ENCODE results near the gene ANGPTL3. TPM values are rescaled to one million over a fixed set of nuclear protein-coding genes. Genes with fewer than 3 reads are reported as not detected.

ANGPTL3 gene
- total RNA-seq, 1 donor from 2014 or later = not detected

DNA sequence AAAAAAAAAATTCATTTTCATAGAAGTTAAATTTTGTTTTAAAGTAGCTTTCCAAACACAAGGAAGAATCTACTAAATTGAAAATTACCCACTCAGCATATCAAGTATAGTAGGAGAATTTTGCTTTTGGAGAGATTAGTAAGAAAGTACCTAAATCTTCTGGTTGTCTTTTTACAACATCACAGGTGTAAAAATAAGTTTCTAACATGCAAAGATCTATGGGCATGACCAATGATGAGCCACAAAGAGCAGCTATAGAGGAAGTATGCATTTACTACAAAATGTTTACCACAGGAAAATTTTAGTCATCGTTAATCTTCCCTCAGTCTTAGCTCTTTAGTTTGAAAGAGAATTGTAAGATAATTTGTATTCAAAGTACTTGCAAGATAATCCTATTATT, 28.1 kb downstream of the ANGPTL3 start:
- intact Hi-C loops (cut with micrococcal nuclease) = no loop called here

- intact Hi-C loops (cut with micrococcal nuclease) = no loop called here
Measured at GRCh38 chr1:62628506-62628905, 31.2 kb downstream of the ANGPTL3 start.

GRCh38 chr1:62637392-62638105, 40.2 kb downstream of the ANGPTL3 start:
- intact Hi-C loops (cut with micrococcal nuclease) = no loop called here

DNA sequence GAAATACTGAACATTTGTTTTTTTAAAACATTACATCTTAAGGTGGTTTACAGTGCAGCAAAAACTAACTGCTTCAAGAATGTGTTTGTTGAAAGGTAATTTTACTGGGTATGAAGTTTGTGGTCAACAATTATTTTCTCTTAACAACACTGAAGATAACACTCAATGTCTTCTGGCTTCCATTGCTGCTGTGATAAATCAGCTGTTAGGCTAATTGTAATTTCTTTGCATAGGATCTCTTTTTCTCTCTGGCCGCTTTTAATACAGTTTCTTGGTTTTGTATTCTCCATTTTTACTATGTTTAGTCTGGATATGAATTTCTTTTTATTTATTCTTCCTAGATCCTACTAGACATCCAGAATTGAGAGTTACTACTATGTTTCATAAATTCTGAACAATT, 46.0 kb downstream of the ANGPTL3 start:
- intact Hi-C loops (cut with micrococcal nuclease) = no loop called here

- intact Hi-C loops (cut with micrococcal nuclease) = no loop called here
Measured at GRCh38 chr1:62652387-62652786, 55.1 kb downstream of the ANGPTL3 start.

DNA sequence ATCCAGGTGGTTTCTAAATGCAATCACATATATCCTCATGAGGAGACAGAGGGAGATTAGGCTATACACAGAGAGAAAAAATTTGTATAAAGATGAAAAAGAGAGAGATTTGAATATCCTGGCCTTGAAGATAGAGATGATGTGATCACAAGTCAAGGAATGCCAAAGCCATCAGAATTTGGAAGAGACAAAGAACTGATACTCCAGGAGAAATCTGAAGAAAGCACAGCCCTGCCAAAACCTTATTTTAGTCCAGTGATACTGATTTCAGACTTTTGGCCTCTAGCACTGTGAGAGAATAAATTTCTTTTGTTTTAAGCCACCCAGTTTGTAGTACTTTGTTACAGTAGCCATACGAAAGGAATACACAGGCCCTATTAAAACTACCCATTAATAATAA, 57.4 kb downstream of the ANGPTL3 start:
- intact Hi-C loops (cut with micrococcal nuclease) = no loop called here

Other genes with a start within 250 kb of the ANGPTL3 start
- gene USP1, start 160.5 kb upstream of the ANGPTL3 start, total RNA-seq = 77.8 and 79.6 TPM in 2 replicates
- gene DOCK7, start 90.9 kb downstream of the ANGPTL3 start, total RNA-seq = 7.8 and 11.3 TPM in 2 replicates
- 8.6 and 12.8 TPM in 2 replicates for gene ATG4C, start 186.6 kb downstream of the ANGPTL3 start, total RNA-seq